SK-N-SH treated with all-trans-retinoic acid at 6 μM for 48 hours (cell line): ENCODE data around the gene RCAN1.

Source experiments
- ARNTL ChIP-seq: fragments of 450-650 bp; formaldehyde crosslinking; IDR thresholded peaks from 2 replicates; pipeline ENCODE4 v1.5.0; 2020; ENCODE audit warnings: low read depth, mild to moderate bottlenecking, moderate library complexity, borderline replicate concordance
- BACH2 ChIP-seq: fragments of 250-450 bp; sonication (Bioruptor Pico); IDR thresholded peaks from 2 replicates; pipeline ENCODE4 v1.9.0; 2021; ENCODE audit warnings: mild to moderate bottlenecking, borderline replicate concordance
- CREB5 ChIP-seq: fragments of 250-450 bp; sonication (Bioruptor Pico); IDR thresholded peaks from 2 replicates; pipeline ENCODE4 v1.5.1; 2020; ENCODE audit warnings: low read depth, mild to moderate bottlenecking, moderate library complexity
- CSDC2 ChIP-seq: fragments of 250-450 bp; sonication (Bioruptor Pico); IDR thresholded peaks from 2 replicates; pipeline ENCODE4 v1.5.0; 2020; ENCODE audit warnings: mild to moderate bottlenecking, moderate library complexity
- CSRNP3 ChIP-seq: fragments of 250-450 bp; sonication (Bioruptor Pico); IDR thresholded peaks from 2 replicates; pipeline ENCODE4 v1.5.1; 2021; ENCODE audit warnings: mild to moderate bottlenecking, moderate library complexity
- GLIS3 ChIP-seq: fragments of 250-450 bp; sonication (Bioruptor Pico); IDR thresholded peaks from 2 replicates; pipeline ENCODE4 v1.5.0; 2020; ENCODE audit warnings: mild to moderate bottlenecking, moderate library complexity
- PATZ1 ChIP-seq: fragments of 250-450 bp; sonication (Bioruptor Pico); IDR thresholded peaks from 2 replicates; pipeline ENCODE4 v1.8.0; 2020; ENCODE audit warnings: mild to moderate bottlenecking, moderate library complexity, borderline replicate concordance
- RARB ChIP-seq: fragments of 250-450 bp; sonication (Bioruptor Pico); IDR thresholded peaks from 2 replicates; pipeline ENCODE4 v1.8.0; 2021; ENCODE audit warnings: mild to moderate bottlenecking, moderate library complexity
- ZNF565 ChIP-seq: fragments of 450-650 bp; formaldehyde crosslinking; conservative IDR thresholded peaks from 2 replicates; pipeline ENCODE4 v1.5.0; 2020; ENCODE audit warnings: low read depth, mild to moderate bottlenecking, moderate library complexity
- ZNF70 ChIP-seq: fragments of 450-650 bp; formaldehyde crosslinking; IDR thresholded peaks from 2 replicates; pipeline ENCODE4 v1.5.0; 2020; ENCODE audit warnings: mild to moderate bottlenecking, moderate library complexity
- ZNF8 ChIP-seq: fragments of 450-650 bp; formaldehyde crosslinking; IDR thresholded peaks from 2 replicates; pipeline ENCODE4 v1.5.0; 2020; ENCODE audit warnings: mild to moderate bottlenecking, moderate library complexity

GRCh38 chr21:34613679-34614627, 960 bp downstream of the RCAN1 start:
- TF ChIP-seq RARB = no peak
- TF ChIP-seq PATZ1 = no peak
- no peak for TF ChIP-seq BACH2 (CRISPR knock-in tag)
- no peak for TF ChIP-seq ZNF70 (CRISPR knock-in tag)
- no peak for TF ChIP-seq CREB5 (CRISPR knock-in tag)
- no peak for TF ChIP-seq ARNTL (CRISPR knock-in tag)
- TF ChIP-seq CSDC2 (CRISPR knock-in tag) = no peak
- no peak for TF ChIP-seq GLIS3
- TF ChIP-seq ZNF565 (CRISPR knock-in tag) = no peak
- TF ChIP-seq CSRNP3 (CRISPR knock-in tag) = no peak
- TF ChIP-seq ZNF8 (CRISPR knock-in tag) = no peak
